ENCODE measurements around the gene TMEM132C.

DNA sequence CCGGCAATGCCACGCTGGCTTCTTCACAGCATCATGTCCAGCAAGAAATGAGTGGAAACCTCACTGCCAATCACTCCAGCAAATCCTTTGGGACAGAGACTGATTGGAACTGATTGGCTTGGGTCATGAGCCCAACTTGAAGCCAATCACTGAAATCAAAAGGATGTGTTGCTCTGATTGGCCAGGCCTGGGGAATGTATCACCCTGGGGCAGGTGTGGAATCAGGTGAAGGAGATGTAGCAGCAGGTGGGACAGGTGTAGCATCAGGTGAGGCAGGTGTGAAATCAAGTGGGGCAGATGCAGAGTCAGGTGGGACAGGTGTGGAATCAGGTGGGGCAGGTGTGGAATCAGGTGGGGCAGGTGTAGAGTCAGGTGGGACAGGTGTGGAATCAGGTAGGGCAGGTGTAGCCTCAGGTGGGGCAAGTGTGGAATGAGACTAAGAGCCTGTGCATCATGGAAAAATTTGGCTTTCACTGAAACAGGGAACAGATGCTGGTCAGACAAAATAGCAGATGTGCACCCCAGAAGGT, 350.4 kb downstream of the TMEM132C start:
- TF ChIP-seq POLR2AphosphoS5 (IDR thresholded peaks at IDR 0.05), result no peak
- TF ChIP-seq, protein P1, sequence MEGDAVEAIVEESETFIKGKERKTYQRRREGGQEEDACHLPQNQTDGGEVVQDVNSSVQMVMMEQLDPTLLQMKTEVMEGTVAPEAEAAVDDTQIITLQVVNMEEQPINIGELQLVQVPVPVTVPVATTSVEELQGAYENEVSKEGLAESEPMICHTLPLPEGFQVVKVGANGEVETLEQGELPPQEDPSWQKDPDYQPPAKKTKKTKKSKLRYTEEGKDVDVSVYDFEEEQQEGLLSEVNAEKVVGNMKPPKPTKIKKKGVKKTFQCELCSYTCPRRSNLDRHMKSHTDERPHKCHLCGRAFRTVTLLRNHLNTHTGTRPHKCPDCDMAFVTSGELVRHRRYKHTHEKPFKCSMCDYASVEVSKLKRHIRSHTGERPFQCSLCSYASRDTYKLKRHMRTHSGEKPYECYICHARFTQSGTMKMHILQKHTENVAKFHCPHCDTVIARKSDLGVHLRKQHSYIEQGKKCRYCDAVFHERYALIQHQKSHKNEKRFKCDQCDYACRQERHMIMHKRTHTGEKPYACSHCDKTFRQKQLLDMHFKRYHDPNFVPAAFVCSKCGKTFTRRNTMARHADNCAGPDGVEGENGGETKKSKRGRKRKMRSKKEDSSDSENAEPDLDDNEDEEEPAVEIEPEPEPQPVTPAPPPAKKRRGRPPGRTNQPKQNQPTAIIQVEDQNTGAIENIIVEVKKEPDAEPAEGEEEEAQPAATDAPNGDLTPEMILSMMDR (IDR thresholded peaks at IDR 0.05), result no peak
